Measurements from ENCODE around the gene LRRC49.

DNA sequence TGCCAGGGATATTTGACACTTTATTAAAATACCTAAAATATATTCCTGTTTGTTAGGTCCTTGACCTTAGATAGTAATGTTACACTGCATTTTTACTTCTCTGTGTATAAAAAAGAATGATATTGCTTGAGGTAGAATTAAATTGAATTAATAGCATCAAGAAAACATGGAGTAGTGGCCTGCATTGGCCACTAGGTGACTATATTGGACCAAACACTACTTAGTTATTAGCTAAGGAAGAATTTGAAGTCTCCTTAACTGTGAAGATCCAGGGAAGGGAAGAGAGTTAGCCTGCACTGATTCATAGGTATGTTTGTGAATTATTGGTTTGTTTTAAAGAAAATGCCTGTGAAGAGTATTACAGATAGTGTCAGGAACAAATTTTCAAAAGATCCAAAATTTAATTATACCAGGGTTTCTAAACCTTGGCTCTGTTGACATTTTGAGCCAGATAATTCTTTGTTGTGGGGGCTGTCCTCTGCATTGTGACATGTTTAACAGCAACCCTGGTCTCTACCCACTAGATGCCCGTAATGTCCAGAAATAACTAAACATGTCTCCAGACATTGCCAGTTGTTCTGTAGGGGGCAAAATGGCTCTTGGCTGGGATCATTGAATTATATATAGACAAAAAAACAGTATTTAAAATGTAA is 119.0 kb downstream of the LRRC49 start:
- TF ChIP-seq, protein P1, sequence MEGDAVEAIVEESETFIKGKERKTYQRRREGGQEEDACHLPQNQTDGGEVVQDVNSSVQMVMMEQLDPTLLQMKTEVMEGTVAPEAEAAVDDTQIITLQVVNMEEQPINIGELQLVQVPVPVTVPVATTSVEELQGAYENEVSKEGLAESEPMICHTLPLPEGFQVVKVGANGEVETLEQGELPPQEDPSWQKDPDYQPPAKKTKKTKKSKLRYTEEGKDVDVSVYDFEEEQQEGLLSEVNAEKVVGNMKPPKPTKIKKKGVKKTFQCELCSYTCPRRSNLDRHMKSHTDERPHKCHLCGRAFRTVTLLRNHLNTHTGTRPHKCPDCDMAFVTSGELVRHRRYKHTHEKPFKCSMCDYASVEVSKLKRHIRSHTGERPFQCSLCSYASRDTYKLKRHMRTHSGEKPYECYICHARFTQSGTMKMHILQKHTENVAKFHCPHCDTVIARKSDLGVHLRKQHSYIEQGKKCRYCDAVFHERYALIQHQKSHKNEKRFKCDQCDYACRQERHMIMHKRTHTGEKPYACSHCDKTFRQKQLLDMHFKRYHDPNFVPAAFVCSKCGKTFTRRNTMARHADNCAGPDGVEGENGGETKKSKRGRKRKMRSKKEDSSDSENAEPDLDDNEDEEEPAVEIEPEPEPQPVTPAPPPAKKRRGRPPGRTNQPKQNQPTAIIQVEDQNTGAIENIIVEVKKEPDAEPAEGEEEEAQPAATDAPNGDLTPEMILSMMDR (IDR thresholded peaks at IDR 0.05; ENCODE audit: insufficient read depth, low read depth, low read length): peak; percentile 92
- TF ChIP-seq EZH2 (IDR thresholded peaks at IDR 0.05; ENCODE audit: insufficient read depth, low read length): no peak

All from astrocyte (in vitro differentiated cells and primary cell).